Heart left ventricle (tissue), 13 donors: Measurements from ENCODE around the gene NEMP1.

ENCODE experiments used
- CTCF ChIP-seq, 12 donors: fragments of 200-600 bp; sonication (generic) in 4 of 12; IDR thresholded peaks; one replicate each; pipeline versions ENCODE4 v1.5.0 to v1.8.0; 2018 to 2022; ENCODE audit warnings: antibody characterized with exemption in 12 of 12, mild to moderate bottlenecking in 5 of 12
- POLR2A ChIP-seq, 2 donors: fragments of 450-650 bp; IDR thresholded peaks; one replicate each; pipeline ENCODE4 v1.6.1; 2017; ENCODE audit warnings: antibody characterized with exemption in 2 of 2, mild to moderate bottlenecking in 2 of 2, moderate library complexity in 2 of 2
- donor health status: ischemic (EF 13 %, LVEDD 7.1; RV severe dilation, severe dysfunction).
- donor health status: DM: no; HTN: yes; CAD: no.
- donor health status: DM: no; HTN: no; CAD: no.
- donor health status: ischemic (EF 25% LVEDD 6.9; RV normal size, moderate dysfunction).
- donor health status: ischemic (EF 25% LVEDD 5.7; RV mildly dilated, moderate dysfunction).
- donor health status: ischemic (EF 35%, LVEDD 5.7; RV mildly dilated, moderate dysfunction).
- donor health status: nonischemic (EF 11% LVEDD 7.7; RV severe dilation, severe dysfunction).
- donor health status: DM: yes; HTN: yes; CAD: no.
- donor health status: PGD.
- donor health status: ischemic (EF 29% LVEDD 5.4; RV normal size, mild dysfunction).
- donor health status: nonischemic (EF 23%, LVEDD 6.1; RV moderate dilation, normal function).

- no peak for TF ChIP-seq CTCF (IDR thresholded peaks at IDR 0.05)
- TF ChIP-seq POLR2A (IDR thresholded peaks at IDR 0.05) = no peak
Measured at GRCh38 chr12:57072661-57073060, 5.9 kb downstream of the NEMP1 start.
